MM.1S (cell line): Measurements from ENCODE around the gene PPP2R5E.

Experiments
- CTCF ChIP-seq: fragments of 300-600 bp; sonication (generic); IDR thresholded peaks from 2 replicates; pipeline ENCODE4 v1.5.1; 2016; ENCODE audit warnings: antibody characterized with exemption, low read length, mixed read lengths
- EZH2 ChIP-seq: fragments of 300-600 bp; sonication (generic); optimal IDR thresholded peaks from 2 replicates; pipeline ENCODE3; 2017; ENCODE audit warnings: low read depth, mild to moderate bottlenecking, antibody characterized with exemption, low read length, mixed read lengths
- EZH2phosphoT487 ChIP-seq: fragments of 300-600 bp; sonication (generic); IDR thresholded peaks from 2 replicates; pipeline ENCODE4 v1.6.1; 2018; ENCODE audit warnings: antibody characterized with exemption, low read length

DNA sequence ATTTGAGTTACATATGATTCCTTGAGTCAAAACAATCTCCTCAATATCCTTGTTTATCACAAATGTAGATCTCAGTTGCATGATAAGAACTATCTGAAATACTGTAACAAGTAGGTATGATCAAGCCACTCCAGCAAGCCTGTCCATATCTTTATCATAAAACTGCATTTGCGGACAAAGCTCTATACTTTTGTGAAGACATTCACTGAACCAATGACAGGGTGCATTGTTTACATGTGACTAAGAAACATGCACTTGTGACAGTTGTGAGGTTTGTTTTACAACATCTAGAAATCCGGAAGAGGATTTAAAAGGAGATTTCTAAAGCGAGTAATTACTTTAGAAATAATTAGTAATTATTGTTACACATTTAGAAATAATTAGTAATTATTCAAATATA, 111.7 kb downstream of the PPP2R5E start:
- TF ChIP-seq CTCF, result no peak
- TF ChIP-seq EZH2, result no peak
- no peak for TF ChIP-seq EZH2phosphoT487
